HG03457 (cell line): ENCODE results near the gene PGM5.
A peak's percentile ranks its signal among the peaks of the same experiment; 100 is the strongest.

Source experiments
- ATAC-seq: cut with Tn5 transposase; IDR thresholded peaks from one replicate; pipeline ENCODE4 v1.9.1; 2021; ENCODE audit warnings: moderate number of reproducible peaks; ENCODE audit not compliant: unreplicated experiment

PGM5 gene

GRCh38 chr9:68530618-68531017 lies 174.2 kb downstream of the PGM5 start:
- ATAC-seq: no peak

- ATAC-seq: no peak
These were observed 175.7 kb downstream of the PGM5 start for GRCh38 chr9:68532131-68532530.

- no peak for ATAC-seq
These were observed 177.3 kb downstream of the PGM5 start for GRCh38 chr9:68533678-68534077.

- no peak for ATAC-seq
These were observed 180.6 kb downstream of the PGM5 start for GRCh38 chr9:68536876-68537615.

- no peak for ATAC-seq
These were observed 181.1 kb downstream of the PGM5 start for GRCh38 chr9:68537616-68537880.

- ATAC-seq: no peak
These were observed 181.8 kb downstream of the PGM5 start for GRCh38 chr9:68538200-68538599.

GRCh38 chr9:68540712-68541535 lies 184.5 kb downstream of the PGM5 start, which contains the start of gene TMEM252:
TSS of gene TMEM252 (minus strand) at chr9:68540883. CDS start at chr9:68540814, 69 bp downstream.
- no peak for ATAC-seq

GRCh38 chr9:68541568-68541967 lies 185.2 kb downstream of the PGM5 start:
- ATAC-seq: no peak

- no peak for ATAC-seq
These were observed 188.8 kb downstream of the PGM5 start for GRCh38 chr9:68545033-68545705.

- ATAC-seq: peak; percentile 81
These were observed 190.4 kb downstream of the PGM5 start for GRCh38 chr9:68546596-68547390.

- no peak for ATAC-seq
These were observed 191.0 kb downstream of the PGM5 start for GRCh38 chr9:68547417-68547816.

GRCh38 chr9:68548241-68548640 lies 191.8 kb downstream of the PGM5 start:
- ATAC-seq: no peak

GRCh38 chr9:68551191-68551590 lies 194.8 kb downstream of the PGM5 start:
- ATAC-seq: no peak

GRCh38 chr9:68552700-68553476 lies 196.5 kb downstream of the PGM5 start:
- ATAC-seq: no peak

- no peak for ATAC-seq
These were observed 199.2 kb downstream of the PGM5 start for GRCh38 chr9:68555437-68556150.

- ATAC-seq: no peak
These were observed 202.1 kb downstream of the PGM5 start for GRCh38 chr9:68558545-68558944.

- no peak for ATAC-seq
These were observed 203.8 kb downstream of the PGM5 start for GRCh38 chr9:68560071-68560844.

- ATAC-seq: no peak
These were observed 206.1 kb downstream of the PGM5 start for GRCh38 chr9:68562461-68562860.

GRCh38 chr9:68567565-68567964 lies 211.2 kb downstream of the PGM5 start:
- ATAC-seq: no peak
